Nephron progenitor cell (in vitro differentiated cells): ENCODE measurements around the gene TRDN.

Experiments used
- DNase-seq: peaks from one replicate; pipeline ENCODE4 v3.0.0; 2021
- H3K27ac Mint-ChIP-seq: 2 replicates; pipeline ENCODE4 v1.8.0; 2021; ENCODE audit warnings: mild to moderate bottlenecking, moderate library complexity, mixed read lengths
- H3K27me3 Mint-ChIP-seq: 2 replicates; pipeline ENCODE4 v1.8.0; 2021; ENCODE audit warnings: mild to moderate bottlenecking, low read depth, mixed read lengths; ENCODE audit not compliant: poor library complexity
- H3K36me3 Mint-ChIP-seq: 2 replicates; pipeline ENCODE4 v1.8.0; 2021; ENCODE audit warnings: low read depth, mixed read lengths
- H3K4me1 Mint-ChIP-seq: 2 replicates; pipeline ENCODE4 v1.8.0; 2021; ENCODE audit warnings: mixed read lengths
- H3K4me3 Mint-ChIP-seq: 2 replicates; pipeline ENCODE4 v1.8.0; 2021; ENCODE audit warnings: mild to moderate bottlenecking, moderate library complexity, mixed read lengths
- H3K9me3 Mint-ChIP-seq: 2 replicates; pipeline ENCODE4 v1.8.0; 2021; ENCODE audit warnings: mild to moderate bottlenecking, moderate library complexity, mixed read lengths
- CTCF ChIP-seq: fragments of 200-600 bp; sonication (generic); IDR thresholded peaks from 2 replicates; pipeline ENCODE4 v1.5.0; 2021; ENCODE audit warnings: antibody characterized with exemption

Gene TRDN

DNA sequence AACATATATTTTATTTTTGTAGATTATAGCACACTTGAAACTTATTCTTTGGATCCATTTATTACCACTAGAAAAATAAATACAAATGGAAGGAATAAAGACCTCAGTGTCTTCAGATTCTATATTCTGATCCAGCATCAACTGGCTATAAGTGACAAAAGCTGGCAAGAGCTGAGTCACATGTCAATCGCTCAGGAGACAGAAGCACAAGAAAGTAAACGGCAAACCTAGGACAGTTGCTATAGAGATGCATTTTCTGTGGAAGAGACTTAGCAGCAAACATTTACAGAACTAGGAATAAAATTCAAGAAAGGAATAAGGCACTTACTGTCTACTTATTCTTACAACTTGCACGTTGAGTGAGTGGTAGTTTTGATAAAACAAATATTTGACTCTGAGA lies 410.4 kb downstream of the TRDN start:
- no peak for DNase-seq
- H3K4me1 Mint-ChIP-seq = no peaks in the 10 kb centered on the region
- H3K9me3 Mint-ChIP-seq = no peaks in the 10 kb centered on the region
- no peaks in the 10 kb centered on the region for H3K27me3 Mint-ChIP-seq
- H3K27ac Mint-ChIP-seq = no peak overlapping the region
- no peak for TF ChIP-seq CTCF
- H3K4me3 Mint-ChIP-seq = no peak overlapping the region
- H3K36me3 Mint-ChIP-seq = no peaks in the 10 kb centered on the region

DNA sequence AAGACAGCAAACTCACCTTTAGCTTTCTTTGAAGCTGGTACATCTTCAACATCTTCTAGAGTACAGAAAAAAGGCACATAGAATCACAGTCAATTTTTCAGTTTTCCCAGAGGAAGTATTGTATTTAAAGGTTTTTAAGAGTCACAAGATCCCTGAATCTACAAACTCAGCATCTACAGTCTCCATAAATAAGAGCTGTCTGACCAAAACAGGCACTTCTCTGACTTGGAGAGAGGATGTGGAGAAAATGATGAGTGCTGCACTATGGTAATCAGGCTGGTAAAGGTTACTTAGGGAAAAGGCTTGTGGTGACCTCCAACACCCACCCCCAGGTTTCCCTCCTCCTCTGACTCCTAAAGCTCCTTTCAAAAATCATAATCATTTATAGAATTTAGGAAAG lies 412.7 kb downstream of the TRDN start:
- TF ChIP-seq CTCF = no peak
- Mint-ChIP-seq H3K27ac (no peak overlapping the region), H3K27me3 (no peaks in the 10 kb centered on the region), H3K4me1 (no peaks in the 10 kb centered on the region), H3K9me3 (no peaks in the 10 kb centered on the region), H3K36me3 (no peaks in the 10 kb centered on the region), H3K4me3 (no peak overlapping the region)
- no peak for DNase-seq

DNA sequence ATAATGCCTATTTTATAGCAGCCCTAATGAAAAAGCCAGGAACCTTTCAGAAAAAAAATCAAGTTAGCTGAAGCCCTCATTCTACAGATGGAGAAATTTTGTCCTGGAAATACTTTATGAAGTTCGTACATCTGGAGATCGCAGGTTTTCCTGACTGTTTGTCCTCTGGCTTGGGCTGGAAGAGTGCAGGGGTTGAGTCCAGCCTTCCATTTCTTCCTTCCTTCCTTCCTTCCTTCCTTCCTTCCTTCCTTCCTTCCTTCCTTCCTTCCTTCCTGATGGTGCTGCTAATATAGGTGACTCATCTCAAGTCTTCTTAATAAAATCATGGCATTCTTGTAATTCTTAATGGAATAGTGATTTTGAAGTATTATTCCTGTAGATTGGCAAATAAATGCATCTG lies 413.3 kb downstream of the TRDN start:
- no peak overlapping the region for H3K4me3 Mint-ChIP-seq
- no peak overlapping the region for H3K27ac Mint-ChIP-seq
- H3K9me3 Mint-ChIP-seq = no peaks in the 10 kb centered on the region
- H3K27me3 Mint-ChIP-seq = no peaks in the 10 kb centered on the region
- H3K4me1 Mint-ChIP-seq = no peaks in the 10 kb centered on the region
- H3K36me3 Mint-ChIP-seq = no peaks in the 10 kb centered on the region
- TF ChIP-seq CTCF = no peak
- DNase-seq = no peak

- H3K27ac Mint-ChIP-seq = no peak overlapping the region
- no peaks in the 10 kb centered on the region for H3K36me3 Mint-ChIP-seq
- H3K4me1 Mint-ChIP-seq = no peaks in the 10 kb centered on the region
- no peak overlapping the region for H3K4me3 Mint-ChIP-seq
- no peak for DNase-seq
- TF ChIP-seq CTCF = no peak
- no peaks in the 10 kb centered on the region for H3K27me3 Mint-ChIP-seq
- H3K9me3 Mint-ChIP-seq = no peaks in the 10 kb centered on the region
Observed at GRCh38 chr6:123215211-123215610, 421.5 kb downstream of the TRDN start.

DNA sequence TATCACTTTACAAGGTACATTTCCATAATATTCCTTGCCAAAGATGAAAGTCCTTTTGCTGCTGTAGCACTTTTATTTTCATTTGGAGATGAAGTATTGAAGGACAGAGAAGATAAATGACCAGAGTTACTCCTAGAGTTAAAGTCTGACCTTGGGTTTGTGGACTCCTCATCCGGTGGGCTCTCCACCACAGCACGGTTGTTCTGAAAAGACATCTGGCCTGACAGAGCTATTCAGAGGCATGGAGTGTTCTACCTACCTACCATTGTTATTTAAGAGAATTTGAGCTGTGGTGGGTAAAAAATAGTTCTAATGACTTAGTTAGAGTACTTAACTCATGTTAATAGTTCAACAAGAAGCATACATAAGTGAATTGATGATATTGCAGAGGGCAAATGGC lies 422.3 kb downstream of the TRDN start:
- no peak overlapping the region for H3K27ac Mint-ChIP-seq
- no peaks in the 10 kb centered on the region for H3K4me1 Mint-ChIP-seq
- DNase-seq = no peak
- no peak overlapping the region for H3K4me3 Mint-ChIP-seq
- H3K36me3 Mint-ChIP-seq = no peaks in the 10 kb centered on the region
- no peaks in the 10 kb centered on the region for H3K9me3 Mint-ChIP-seq
- no peak for TF ChIP-seq CTCF
- H3K27me3 Mint-ChIP-seq = no peaks in the 10 kb centered on the region

DNA sequence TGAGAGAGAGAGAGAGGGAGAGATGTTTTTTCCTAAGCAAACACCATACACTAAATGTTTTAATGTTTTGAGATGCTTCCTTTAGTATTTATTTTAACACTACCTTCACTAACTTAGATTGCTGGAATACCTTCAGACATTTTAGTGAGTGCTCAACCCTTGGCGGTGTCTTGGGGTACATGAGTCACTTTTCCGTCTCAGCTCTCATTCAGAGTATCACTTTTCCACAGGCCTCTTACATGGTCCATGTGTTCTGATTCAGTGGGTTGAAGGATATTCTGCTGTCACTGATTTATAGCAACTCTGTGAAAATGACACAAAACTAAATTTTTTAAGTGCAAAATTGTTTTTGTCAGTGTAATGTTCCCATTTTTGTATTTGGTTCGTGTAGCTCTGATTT lies 422.8 kb downstream of the TRDN start:
- H3K9me3 Mint-ChIP-seq = no peaks in the 10 kb centered on the region
- no peak for DNase-seq
- no peaks in the 10 kb centered on the region for H3K27me3 Mint-ChIP-seq
- no peaks in the 10 kb centered on the region for H3K4me1 Mint-ChIP-seq
- H3K4me3 Mint-ChIP-seq = no peak overlapping the region
- no peaks in the 10 kb centered on the region for H3K36me3 Mint-ChIP-seq
- H3K27ac Mint-ChIP-seq = no peak overlapping the region
- no peak for TF ChIP-seq CTCF
